Sigmoid colon (tissue), 4 donors: ENCODE measurements around the gene NUMB.

Experiments
- CTCF ChIP-seq, 4 experiments: fragments of 450-650 bp in 3 of 4; fragments of 200-600 bp in 1 of 4; IDR thresholded peaks; one replicate each; pipeline ENCODE4 v1.5.1; 2016 to 2019; ENCODE audit warnings: antibody characterized with exemption in 4 of 4, mild to moderate bottlenecking in 3 of 4, moderate library complexity in 2 of 4
- POLR2AphosphoS5 ChIP-seq, 4 donors: sonication (generic); formaldehyde crosslinking; IDR thresholded peaks; one replicate each; pipeline ENCODE4 v1.6.1; 2017; ENCODE audit warnings: antibody characterized with exemption in 4 of 4

GRCh38 chr14:73338551-73338950 is 119.8 kb downstream of the NUMB start:
- TF ChIP-seq CTCF (IDR thresholded peaks at IDR 0.05), result no peak
- TF ChIP-seq POLR2AphosphoS5 (IDR thresholded peaks at IDR 0.05), result no peak
